ENCODE data around the gene HERC2.
"Not testable (repeated sequence)": the region's sequence is repeated elsewhere in the genome, so short reads cannot be mapped to it uniquely, and the experiment has no call there.

- TF ChIP-seq, protein P1, sequence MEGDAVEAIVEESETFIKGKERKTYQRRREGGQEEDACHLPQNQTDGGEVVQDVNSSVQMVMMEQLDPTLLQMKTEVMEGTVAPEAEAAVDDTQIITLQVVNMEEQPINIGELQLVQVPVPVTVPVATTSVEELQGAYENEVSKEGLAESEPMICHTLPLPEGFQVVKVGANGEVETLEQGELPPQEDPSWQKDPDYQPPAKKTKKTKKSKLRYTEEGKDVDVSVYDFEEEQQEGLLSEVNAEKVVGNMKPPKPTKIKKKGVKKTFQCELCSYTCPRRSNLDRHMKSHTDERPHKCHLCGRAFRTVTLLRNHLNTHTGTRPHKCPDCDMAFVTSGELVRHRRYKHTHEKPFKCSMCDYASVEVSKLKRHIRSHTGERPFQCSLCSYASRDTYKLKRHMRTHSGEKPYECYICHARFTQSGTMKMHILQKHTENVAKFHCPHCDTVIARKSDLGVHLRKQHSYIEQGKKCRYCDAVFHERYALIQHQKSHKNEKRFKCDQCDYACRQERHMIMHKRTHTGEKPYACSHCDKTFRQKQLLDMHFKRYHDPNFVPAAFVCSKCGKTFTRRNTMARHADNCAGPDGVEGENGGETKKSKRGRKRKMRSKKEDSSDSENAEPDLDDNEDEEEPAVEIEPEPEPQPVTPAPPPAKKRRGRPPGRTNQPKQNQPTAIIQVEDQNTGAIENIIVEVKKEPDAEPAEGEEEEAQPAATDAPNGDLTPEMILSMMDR (conservative IDR thresholded peaks at IDR 0.05; ENCODE audit: low read depth, low read length): not testable (repeated sequence)
- TF ChIP-seq RAD21 (IDR thresholded peaks at IDR 0.05; ENCODE audit: low read length); RFX5 (IDR thresholded peaks at IDR 0.05; ENCODE audit: low read depth, low read length); POLR2A (IDR thresholded peaks at IDR 0.05; ENCODE audit: low read depth, low read length); MXI1 (IDR thresholded peaks at IDR 0.05; ENCODE audit: borderline replicate concordance, low read depth, low read length); ELK1 (IDR thresholded peaks at IDR 0.05; ENCODE audit: borderline replicate concordance, low read depth, low read length); BHLHE40 (IDR thresholded peaks at IDR 0.05; ENCODE audit: low read depth, low read length): not testable (repeated sequence)
- TF ChIP-seq, protein P2, sequence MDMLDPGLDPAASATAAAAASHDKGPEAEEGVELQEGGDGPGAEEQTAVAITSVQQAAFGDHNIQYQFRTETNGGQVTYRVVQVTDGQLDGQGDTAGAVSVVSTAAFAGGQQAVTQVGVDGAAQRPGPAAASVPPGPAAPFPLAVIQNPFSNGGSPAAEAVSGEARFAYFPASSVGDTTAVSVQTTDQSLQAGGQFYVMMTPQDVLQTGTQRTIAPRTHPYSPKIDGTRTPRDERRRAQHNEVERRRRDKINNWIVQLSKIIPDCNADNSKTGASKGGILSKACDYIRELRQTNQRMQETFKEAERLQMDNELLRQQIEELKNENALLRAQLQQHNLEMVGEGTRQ (IDR thresholded peaks at IDR 0.05; ENCODE audit: low read depth, low read length): not testable (repeated sequence)
Observed at GRCh38 chr15:28305700-28306099, 16.3 kb downstream of the HERC2 start.
